IPS DF 6.9 (cell line): ENCODE results near the gene FAM216B.
"Not testable (repeated sequence)": the region's sequence is repeated elsewhere in the genome, so short reads cannot be mapped to it uniquely, and the experiment has no call there.

Source experiments
- DNase-seq: peaks from one replicate; pipeline ENCODE4 v3.0.0-alpha.2; 2013; ENCODE audit warnings: low read depth, low spot score
- H3K27ac ChIP-seq: one replicate; pipeline ENCODE4 v1.5.1; 2013; ENCODE audit warnings: low read length, control low read depth
- H3K27me3 ChIP-seq: 2 replicates; pipeline ENCODE4 v1.6.1; 2013; ENCODE audit warnings: mild to moderate bottlenecking, low read length; ENCODE audit not compliant: control insufficient read depth, insufficient read depth
- H3K36me3 ChIP-seq: 2 replicates; pipeline ENCODE4 v1.6.1; 2013; ENCODE audit warnings: low read length; ENCODE audit not compliant: control insufficient read depth, insufficient read depth
- H3K4me1 ChIP-seq: 2 replicates; pipeline ENCODE4 v1.6.1; 2013; ENCODE audit warnings: low read length; ENCODE audit not compliant: control insufficient read depth, insufficient read depth
- H3K4me3 ChIP-seq: 2 replicates; pipeline ENCODE4 v1.5.1; 2013; ENCODE audit warnings: mild to moderate bottlenecking, low read length
- H3K9me3 ChIP-seq: 2 replicates; pipeline ENCODE4 v1.6.1; 2013; ENCODE audit warnings: low read length, inconsistent platforms; ENCODE audit not compliant: control insufficient read depth, insufficient read depth
- WGBS: extraction: QIAGEN DNeasy Blood & Tissue Kit; methylation state at CpG from one replicate; pipeline ENCODE4 v1.1.7; 2013; ENCODE audit warnings: mixed read lengths, missing lambda C conversion rate; ENCODE audit not compliant: insufficient read length, insufficient coverage; 5-methylcytosine and 5-hydroxymethylcytosine counted together

Gene FAM216B

GRCh38 chr13:42752731-42753130 is 28.7 kb upstream of the FAM216B start:
- Histone ChIP-seq H3K36me3 (no peaks in the 10 kb centered on the region), H3K27me3 (no peaks in the 10 kb centered on the region), H3K27ac (no peak overlapping the region), H3K4me3 (no peak overlapping the region), H3K9me3 (no peaks in the 10 kb centered on the region), H3K4me1 (no peaks in the 10 kb centered on the region)
- no CpG with 5 or more reads among the region's 2 CpGs for WGBS
- no peak for DNase-seq

- Histone ChIP-seq H3K9me3 (no peaks in the 10 kb centered on the region), H3K27ac (no peak overlapping the region), H3K36me3 (no peaks in the 10 kb centered on the region), H3K4me3 (no peak overlapping the region), H3K27me3 (no peaks in the 10 kb centered on the region), H3K4me1 (no peaks in the 10 kb centered on the region)
- no CpG with 5 or more reads among the region's 5 CpGs for WGBS
- no peak for DNase-seq
Measured at GRCh38 chr13:42753697-42754096, 27.7 kb upstream of the FAM216B start.

GRCh38 chr13:42754801-42755510 is 26.4 kb upstream of the FAM216B start:
- Histone ChIP-seq H3K4me3 (no peak overlapping the region), H3K27ac (no peak overlapping the region), H3K4me1 (no peaks in the 10 kb centered on the region), H3K27me3 (no peaks in the 10 kb centered on the region), H3K9me3 (no peaks in the 10 kb centered on the region), H3K36me3 (no peaks in the 10 kb centered on the region)
- no peak for DNase-seq
- no CpG with 5 or more reads among the region's 1 CpG for WGBS

GRCh38 chr13:42757678-42758420 is 23.5 kb upstream of the FAM216B start:
- Histone ChIP-seq H3K9me3 (no peaks in the 10 kb centered on the region), H3K4me1 (no peaks in the 10 kb centered on the region)
- no CpG with 5 or more reads among the region's 2 CpGs for WGBS

GRCh38 chr13:42758515-42758914 is 22.9 kb upstream of the FAM216B start:
- H3K9me3 ChIP-seq = no peaks in the 10 kb centered on the region
- H3K36me3 ChIP-seq = no peaks in the 10 kb centered on the region
- no peaks in the 10 kb centered on the region for H3K27me3 ChIP-seq
- no peaks in the 10 kb centered on the region for H3K4me1 ChIP-seq
- no peak overlapping the region for H3K27ac ChIP-seq
- no peak overlapping the region for H3K4me3 ChIP-seq
- WGBS = no CpG with 5 or more reads among the region's 3 CpGs
- no peak for DNase-seq

More at GRCh38 chr13:42757678-42758420, 23.5 kb upstream of the FAM216B start:
- H3K27me3 ChIP-seq = no peaks in the 10 kb centered on the region
- DNase-seq = no peak
- no peak overlapping the region for H3K27ac ChIP-seq
- H3K4me3 ChIP-seq = no peak overlapping the region
- no peaks in the 10 kb centered on the region for H3K36me3 ChIP-seq

- no peaks in the 10 kb centered on the region for H3K9me3 ChIP-seq
- no peak overlapping the region for H3K4me3 ChIP-seq
- H3K27ac ChIP-seq = no peak overlapping the region
- H3K36me3 ChIP-seq = no peaks in the 10 kb centered on the region
- no peaks in the 10 kb centered on the region for H3K27me3 ChIP-seq
- WGBS = no CpG with 5 or more reads among the region's 5 CpGs
- DNase-seq = no peak
- no peaks in the 10 kb centered on the region for H3K4me1 ChIP-seq
Measured at GRCh38 chr13:42760951-42761350, 20.4 kb upstream of the FAM216B start.

- no peaks in the 10 kb centered on the region for H3K9me3 ChIP-seq
- DNase-seq = no peak
- H3K27ac ChIP-seq = no peak overlapping the region
- H3K36me3 ChIP-seq = no peaks in the 10 kb centered on the region
- no peaks in the 10 kb centered on the region for H3K27me3 ChIP-seq
- no CpG with 5 or more reads among the region's 3 CpGs for WGBS
- no peaks in the 10 kb centered on the region for H3K4me1 ChIP-seq
- H3K4me3 ChIP-seq = no peak overlapping the region
Measured at GRCh38 chr13:42762251-42762650, 19.1 kb upstream of the FAM216B start.

GRCh38 chr13:42762917-42763316 is 18.5 kb upstream of the FAM216B start:
- Histone ChIP-seq H3K27me3 (no peaks in the 10 kb centered on the region), H3K4me3 (no peak overlapping the region), H3K4me1 (no peaks in the 10 kb centered on the region), H3K27ac (no peak overlapping the region), H3K36me3 (no peaks in the 10 kb centered on the region), H3K9me3 (no peaks in the 10 kb centered on the region)
- no peak for DNase-seq
- no CpG with 5 or more reads among the region's 2 CpGs for WGBS

- H3K27me3 ChIP-seq = no peaks in the 10 kb centered on the region
- no peaks in the 10 kb centered on the region for H3K36me3 ChIP-seq
- H3K4me3 ChIP-seq = no peak overlapping the region
- no peaks in the 10 kb centered on the region for H3K4me1 ChIP-seq
- DNase-seq = no peak
- no peak overlapping the region for H3K27ac ChIP-seq
- WGBS = no CpG with 5 or more reads among the region's 1 CpG
- H3K9me3 ChIP-seq = no peaks in the 10 kb centered on the region
Measured at GRCh38 chr13:42766016-42766415, 15.4 kb upstream of the FAM216B start.

GRCh38 chr13:42769650-42770049 is 11.7 kb upstream of the FAM216B start:
- WGBS = no CpG with 5 or more reads among the region's 3 CpGs
- Histone ChIP-seq H3K4me3 (no peak overlapping the region), H3K27ac (no peak overlapping the region), H3K36me3 (no peaks in the 10 kb centered on the region), H3K9me3 (no peaks in the 10 kb centered on the region), H3K4me1 (no peaks in the 10 kb centered on the region), H3K27me3 (no peaks in the 10 kb centered on the region)
- DNase-seq = no peak

- H3K9me3 ChIP-seq, H3K27me3 ChIP-seq, H3K36me3 ChIP-seq, H3K4me3 ChIP-seq, DNase-seq, H3K27ac ChIP-seq, H3K4me1 ChIP-seq: not testable (repeated sequence)
- no CpG with 5 or more reads among the region's 6 CpGs for WGBS
Measured at GRCh38 chr13:42776558-42776957, 4.8 kb upstream of the FAM216B start.
